Glomerular endothelial cell (primary cell): Measurements from ENCODE around the gene TCEA3. TPM values are rescaled to one million over a fixed set of nuclear protein-coding genes. Genes with fewer than 3 reads are reported as not detected.

Source experiments
- DNase-seq: peaks from one replicate; pipeline ENCODE4 v3.0.0-alpha.2; 2011; ENCODE audit warnings: low read depth, low spot score; ENCODE audit errors: extremely low read depth
- total RNA-seq: library from RNA; depleted of rRNA; stranded (reverse); fragments of >200 nt; gene quantifications from 2 replicates; pipeline ENCODE4 v1.2.3, GENCODE V29; 2015

TCEA3 gene
- total RNA-seq, 1 donor from 2014 or later = 0.70 TPM

- no peak for DNase-seq
These were observed 24.3 kb upstream of the TCEA3 start for GRCh38 chr1:23448846-23449245.

GRCh38 chr1:23446661-23447310, 22.2 kb upstream of the TCEA3 start:
- DNase-seq = no peak

GRCh38 chr1:23444596-23445390, 20.2 kb upstream of the TCEA3 start:
- no peak for DNase-seq

GRCh38 chr1:23444104-23444533, 19.6 kb upstream of the TCEA3 start:
- no peak for DNase-seq

GRCh38 chr1:23442751-23443150, 18.2 kb upstream of the TCEA3 start:
- DNase-seq = no peak

- DNase-seq = no peak
These were observed 17.0 kb upstream of the TCEA3 start for GRCh38 chr1:23441446-23442148.

GRCh38 chr1:23438545-23438944, 14.0 kb upstream of the TCEA3 start:
- DNase-seq = no peak

- no peak for DNase-seq
These were observed 12.8 kb upstream of the TCEA3 start for GRCh38 chr1:23437355-23437664.

- DNase-seq = no peak
These were observed 12.2 kb upstream of the TCEA3 start for GRCh38 chr1:23436520-23437354.

GRCh38 chr1:23434260-23434775, 9.8 kb upstream of the TCEA3 start:
- DNase-seq = no peak

- no peak for DNase-seq
These were observed 8.6 kb upstream of the TCEA3 start for GRCh38 chr1:23433122-23433521.

GRCh38 chr1:23431431-23431830, 6.9 kb upstream of the TCEA3 start:
- no peak for DNase-seq

GRCh38 chr1:23430803-23431202, 6.3 kb upstream of the TCEA3 start:
- no peak for DNase-seq

- no peak for DNase-seq
These were observed 3.8 kb upstream of the TCEA3 start for GRCh38 chr1:23428136-23428905.

GRCh38 chr1:23427550-23427949, 3.0 kb upstream of the TCEA3 start:
- DNase-seq = no peak

- DNase-seq = no peak
These were observed 2.3 kb upstream of the TCEA3 start for GRCh38 chr1:23426828-23427227.

- DNase-seq = no peak
These were observed 596 bp upstream of the TCEA3 start for GRCh38 chr1:23425193-23425494.

GRCh38 chr1:23423415-23424292, 894 bp downstream of the TCEA3 start:
- DNase-seq = no peak

- no peak for DNase-seq
These were observed 1.6 kb downstream of the TCEA3 start for GRCh38 chr1:23422941-23423340.
